ENCODE data around the gene GPR160.

DNA sequence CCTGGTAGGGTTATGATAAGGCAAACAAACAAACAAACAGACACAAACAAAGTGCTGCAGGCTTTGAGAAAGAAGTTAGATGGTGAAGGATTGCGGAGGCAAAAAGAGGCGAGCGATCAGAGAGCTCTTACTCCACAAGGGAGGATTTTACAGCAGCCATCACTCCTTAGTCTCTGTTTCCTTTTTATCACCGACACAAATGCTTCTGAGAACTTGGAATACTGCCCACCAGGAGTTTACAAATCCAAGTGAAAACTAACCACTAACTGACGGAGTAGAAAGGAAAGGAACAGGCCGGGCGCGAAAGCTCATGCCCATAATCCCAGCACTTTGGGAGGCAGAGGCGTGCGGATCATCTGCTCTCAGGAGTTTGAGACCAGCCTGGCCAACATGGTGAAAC, 35.6 kb upstream of the GPR160 start:
- TF ChIP-seq, protein P1, sequence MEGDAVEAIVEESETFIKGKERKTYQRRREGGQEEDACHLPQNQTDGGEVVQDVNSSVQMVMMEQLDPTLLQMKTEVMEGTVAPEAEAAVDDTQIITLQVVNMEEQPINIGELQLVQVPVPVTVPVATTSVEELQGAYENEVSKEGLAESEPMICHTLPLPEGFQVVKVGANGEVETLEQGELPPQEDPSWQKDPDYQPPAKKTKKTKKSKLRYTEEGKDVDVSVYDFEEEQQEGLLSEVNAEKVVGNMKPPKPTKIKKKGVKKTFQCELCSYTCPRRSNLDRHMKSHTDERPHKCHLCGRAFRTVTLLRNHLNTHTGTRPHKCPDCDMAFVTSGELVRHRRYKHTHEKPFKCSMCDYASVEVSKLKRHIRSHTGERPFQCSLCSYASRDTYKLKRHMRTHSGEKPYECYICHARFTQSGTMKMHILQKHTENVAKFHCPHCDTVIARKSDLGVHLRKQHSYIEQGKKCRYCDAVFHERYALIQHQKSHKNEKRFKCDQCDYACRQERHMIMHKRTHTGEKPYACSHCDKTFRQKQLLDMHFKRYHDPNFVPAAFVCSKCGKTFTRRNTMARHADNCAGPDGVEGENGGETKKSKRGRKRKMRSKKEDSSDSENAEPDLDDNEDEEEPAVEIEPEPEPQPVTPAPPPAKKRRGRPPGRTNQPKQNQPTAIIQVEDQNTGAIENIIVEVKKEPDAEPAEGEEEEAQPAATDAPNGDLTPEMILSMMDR (IDR thresholded peaks at IDR 0.05) = no peak
- TF ChIP-seq EZH2phosphoT487 (IDR thresholded peaks at IDR 0.05) = no peak
- no peak for TF ChIP-seq EZH2 (IDR thresholded peaks at IDR 0.05)

Data from neural progenitor cell (in vitro differentiated cells).